8988T (cell line): ENCODE data around the gene SLC66A1.
A peak's percentile ranks its signal among the peaks of the same experiment; 100 is the strongest.

Source experiments
- DNase-seq: peaks from one replicate; pipeline ENCODE4 v3.0.0; 2011

SLC66A1 gene

DNA sequence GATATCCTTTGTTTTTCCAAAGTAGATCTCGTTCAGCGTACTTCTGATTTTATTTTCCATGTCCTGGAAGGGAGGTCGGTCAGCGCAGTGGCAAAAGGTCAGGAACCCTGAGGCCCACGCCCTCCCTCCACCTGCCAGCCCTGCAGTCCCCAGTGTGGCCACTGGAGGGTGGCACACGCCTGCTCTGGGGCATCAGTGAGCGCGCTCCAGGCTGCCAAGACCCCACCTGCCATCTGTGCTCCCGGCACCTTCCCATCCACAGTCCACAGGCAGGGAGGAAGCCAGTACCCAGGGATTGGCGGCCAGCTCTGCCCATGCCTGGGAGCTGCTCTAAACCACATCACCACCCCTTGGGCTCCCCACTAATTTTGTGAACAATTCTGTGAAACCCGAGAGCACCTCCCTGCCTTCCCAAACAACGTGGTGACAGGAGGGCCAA is 32.3 kb downstream of the SLC66A1 start:
- DNase-seq, result peak; percentile 74

DNA sequence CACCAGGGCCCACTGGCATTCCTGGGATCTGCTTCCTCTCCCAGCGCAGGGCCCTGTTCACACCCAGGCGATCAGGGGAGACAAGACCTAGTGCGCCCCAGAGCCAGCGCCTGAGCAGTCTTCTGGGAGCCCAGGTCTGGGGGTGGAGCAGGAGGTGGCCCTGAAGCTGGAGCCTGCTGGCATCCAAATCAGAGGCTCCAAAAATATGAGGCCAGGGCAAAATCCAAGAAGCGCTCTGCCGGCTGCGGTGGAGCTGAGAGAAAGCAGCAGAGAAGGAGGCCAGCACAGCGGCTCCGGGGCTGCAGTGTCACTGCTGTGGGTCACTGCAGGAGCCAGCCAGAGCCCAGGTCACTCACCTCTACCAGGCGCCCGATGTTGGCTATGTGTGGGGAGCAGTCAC is 32.7 kb downstream of the SLC66A1 start:
- no peak for DNase-seq

- DNase-seq, result no peak
Observed at GRCh38 chr1:19345391-19345790, 33.3 kb downstream of the SLC66A1 start.

- no peak for DNase-seq
Observed at GRCh38 chr1:19346026-19346425, 33.9 kb downstream of the SLC66A1 start.

GRCh38 chr1:19347533-19348172 is 35.5 kb downstream of the SLC66A1 start:
- DNase-seq, result no peak

DNA sequence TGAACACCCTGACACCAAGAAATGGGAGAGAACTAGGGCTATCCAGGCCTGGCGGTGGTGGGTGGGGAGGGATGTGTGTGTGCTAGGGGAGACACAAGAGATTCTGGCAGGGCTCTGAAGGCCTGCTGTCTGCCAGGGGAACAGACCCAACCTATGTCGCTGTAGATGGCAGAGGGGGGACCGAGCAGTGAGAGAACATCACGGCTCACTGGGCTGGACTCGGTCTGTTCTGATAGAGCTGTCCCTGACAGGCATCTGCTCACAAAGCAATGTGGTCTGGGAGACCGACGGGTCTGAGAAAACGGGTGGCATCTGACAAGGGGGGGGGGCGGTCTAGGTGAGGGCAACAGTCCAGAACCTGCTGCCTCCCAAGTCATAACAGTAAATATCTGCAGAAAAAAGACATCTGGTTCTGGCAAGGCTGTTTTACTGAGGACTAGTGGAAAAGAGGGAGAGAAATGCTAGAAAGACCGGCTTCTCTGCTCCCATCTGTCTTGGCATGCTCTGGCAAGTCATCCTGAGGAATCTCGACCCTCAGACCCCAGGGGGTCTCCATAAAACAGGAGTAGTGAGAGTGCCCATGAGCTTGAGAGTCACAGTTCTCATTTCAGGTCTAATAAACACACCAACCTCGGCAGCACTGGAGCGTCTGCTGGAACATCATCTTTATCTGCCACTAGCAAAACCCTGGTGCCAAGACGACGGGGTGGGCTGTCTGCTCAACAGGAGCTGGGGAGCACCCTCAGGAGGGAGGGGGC is 36.5 kb downstream of the SLC66A1 start:
- no peak for DNase-seq

- DNase-seq, result no peak
Observed at GRCh38 chr1:19349999-19350398, 37.9 kb downstream of the SLC66A1 start.

DNA sequence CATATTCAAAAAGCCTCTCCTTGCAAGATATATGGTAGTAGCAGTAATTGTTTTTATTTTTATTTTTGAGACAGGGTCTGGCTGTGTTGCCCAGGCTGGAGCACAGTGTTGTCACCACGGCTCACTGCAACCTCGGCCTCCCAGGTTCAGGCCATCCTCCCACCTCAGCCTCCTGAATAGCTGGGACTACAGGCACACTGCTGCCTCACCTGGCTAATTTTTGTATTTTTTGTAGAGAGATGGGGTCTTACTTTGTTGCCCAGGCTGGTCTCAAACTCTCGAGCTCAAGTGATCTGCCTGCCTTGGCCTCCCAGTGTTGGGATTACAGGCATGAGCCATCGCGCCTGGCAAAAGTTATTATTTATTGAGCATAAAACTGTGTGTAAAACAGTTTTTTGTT is 38.4 kb downstream of the SLC66A1 start:
- no peak for DNase-seq

- DNase-seq, result no peak
Observed at GRCh38 chr1:19351873-19352272, 39.7 kb downstream of the SLC66A1 start.

DNA sequence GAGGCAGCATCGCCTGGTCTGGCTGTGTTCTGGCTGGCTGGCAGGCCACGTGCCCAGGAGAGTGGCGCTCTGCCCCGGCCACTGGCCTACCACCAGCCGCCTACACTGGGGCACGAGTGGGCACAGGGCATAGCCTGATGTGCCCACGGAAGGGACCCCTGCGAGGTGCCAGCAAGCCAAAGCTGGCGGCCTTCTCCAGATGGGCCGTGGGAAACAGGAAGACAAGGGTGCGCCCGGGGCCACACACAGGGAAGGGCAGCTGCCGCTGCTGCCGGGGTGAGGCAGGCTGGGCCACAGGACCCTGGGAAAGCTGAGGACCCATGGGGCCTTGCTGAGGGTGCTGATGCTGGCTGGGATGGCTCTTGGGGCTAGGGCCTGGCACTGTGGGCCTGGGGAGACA is 40.7 kb downstream of the SLC66A1 start:
- DNase-seq, result no peak

DNA sequence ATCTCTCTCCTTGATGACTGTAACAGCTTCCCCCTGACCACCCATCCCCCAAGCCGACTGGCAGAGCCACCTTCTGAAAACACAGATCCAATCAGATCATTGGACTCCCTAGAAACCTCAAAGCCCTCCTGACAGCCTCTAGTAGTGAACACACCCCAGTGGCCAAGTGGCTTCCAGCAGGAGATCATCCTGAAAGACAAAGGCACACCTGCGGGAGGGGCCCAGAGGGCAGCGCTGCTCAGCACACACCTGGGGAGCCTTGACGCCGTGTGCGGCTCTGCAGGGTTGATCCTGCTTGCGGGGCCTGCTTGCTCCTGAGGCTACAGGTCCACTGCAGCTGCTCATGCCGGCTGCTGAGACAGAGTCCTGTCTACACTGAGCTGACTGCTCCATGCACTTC is 41.5 kb downstream of the SLC66A1 start:
- DNase-seq, result no peak

GRCh38 chr1:19354531-19354981 is 42.4 kb downstream of the SLC66A1 start:
- DNase-seq, result no peak

DNA sequence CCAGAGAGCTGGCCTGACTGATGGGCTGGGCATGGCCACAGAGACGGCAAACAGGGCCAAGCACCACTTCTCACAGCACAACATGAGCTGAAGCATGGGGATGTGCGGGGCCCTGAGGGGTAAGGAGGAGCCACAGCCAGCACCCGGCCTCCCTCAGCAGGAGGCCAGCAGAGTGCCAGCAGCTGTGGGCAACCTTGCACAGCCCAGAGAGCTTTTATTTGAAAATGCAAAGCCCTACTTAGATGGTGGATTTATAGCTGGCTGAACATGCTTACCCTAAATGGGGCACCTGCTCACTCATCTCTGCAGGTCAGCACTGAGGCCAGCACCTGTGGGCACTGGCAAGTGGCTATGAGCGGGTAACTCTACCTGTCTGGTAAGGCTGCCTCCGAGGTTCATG is 44.1 kb downstream of the SLC66A1 start:
- DNase-seq, result no peak

GRCh38 chr1:19357299-19357986 is 45.3 kb downstream of the SLC66A1 start:
- no peak for DNase-seq

GRCh38 chr1:19358710-19359109 is 46.6 kb downstream of the SLC66A1 start:
- DNase-seq, result no peak

- DNase-seq, result no peak
Observed at GRCh38 chr1:19359357-19359756, 47.2 kb downstream of the SLC66A1 start.

- DNase-seq, result no peak
Observed at GRCh38 chr1:19360016-19360415, 47.9 kb downstream of the SLC66A1 start.

GRCh38 chr1:19360432-19360831 is 48.3 kb downstream of the SLC66A1 start:
- no peak for DNase-seq

- no peak for DNase-seq
Observed at GRCh38 chr1:19360843-19361610, 48.9 kb downstream of the SLC66A1 start.

- no peak for DNase-seq
Observed at GRCh38 chr1:19361611-19362147, 49.6 kb downstream of the SLC66A1 start.

- no peak for DNase-seq
Observed at GRCh38 chr1:19363536-19364152, 51.5 kb downstream of the SLC66A1 start.

DNA sequence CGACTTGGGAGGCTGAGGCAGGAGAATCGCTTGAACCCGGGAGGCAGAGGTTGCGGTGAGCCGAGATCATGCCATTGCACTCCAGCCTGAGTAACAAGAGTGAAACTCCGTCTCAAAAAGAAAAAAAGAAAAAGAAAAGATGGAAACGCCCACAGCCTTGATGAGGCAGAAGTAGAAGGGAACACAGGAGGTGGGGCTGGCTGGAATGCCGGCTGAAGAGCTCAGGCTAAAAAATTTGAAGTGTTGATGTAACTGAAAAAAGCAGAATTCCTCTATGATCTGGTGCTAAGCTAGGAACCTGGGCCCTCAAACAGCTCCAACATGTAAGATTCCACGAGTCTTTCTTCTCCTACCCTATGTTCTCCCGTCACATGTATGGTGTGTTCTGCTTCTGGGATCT is 53.6 kb downstream of the SLC66A1 start:
- no peak for DNase-seq
